ENCODE measurements around the gene GUCY2F.

DNA sequence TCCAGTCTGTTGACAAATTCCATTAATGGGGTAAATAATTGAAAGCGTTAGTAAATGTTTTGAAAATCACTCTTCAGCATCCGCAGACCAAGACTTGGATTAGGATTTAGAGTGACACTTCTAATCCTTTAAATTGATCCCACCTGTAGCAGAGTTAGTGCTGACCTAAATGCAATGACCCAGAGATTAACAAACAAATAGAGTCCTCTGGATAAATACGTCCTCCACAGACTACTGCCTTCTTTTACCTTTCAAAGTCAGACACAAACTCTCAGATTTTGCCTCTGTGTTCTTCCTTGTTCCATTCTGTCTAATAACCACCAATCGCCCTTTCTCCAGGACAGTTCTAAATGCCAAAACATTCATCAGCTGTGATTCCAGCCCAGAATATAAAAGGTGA is at the start of gene GUCY2F:
- TF ChIP-seq TAF1 (IDR thresholded peaks at IDR 0.05; ENCODE audit: borderline replicate concordance, insufficient read depth, low read length) (no peak), SIN3A (IDR thresholded peaks at IDR 0.05; ENCODE audit: borderline replicate concordance, insufficient read depth, low read length) (no peak), POLR2AphosphoS5 (IDR thresholded peaks at IDR 0.05; ENCODE audit: low read depth, low read length) (no peak)
- TF ChIP-seq, protein P1, sequence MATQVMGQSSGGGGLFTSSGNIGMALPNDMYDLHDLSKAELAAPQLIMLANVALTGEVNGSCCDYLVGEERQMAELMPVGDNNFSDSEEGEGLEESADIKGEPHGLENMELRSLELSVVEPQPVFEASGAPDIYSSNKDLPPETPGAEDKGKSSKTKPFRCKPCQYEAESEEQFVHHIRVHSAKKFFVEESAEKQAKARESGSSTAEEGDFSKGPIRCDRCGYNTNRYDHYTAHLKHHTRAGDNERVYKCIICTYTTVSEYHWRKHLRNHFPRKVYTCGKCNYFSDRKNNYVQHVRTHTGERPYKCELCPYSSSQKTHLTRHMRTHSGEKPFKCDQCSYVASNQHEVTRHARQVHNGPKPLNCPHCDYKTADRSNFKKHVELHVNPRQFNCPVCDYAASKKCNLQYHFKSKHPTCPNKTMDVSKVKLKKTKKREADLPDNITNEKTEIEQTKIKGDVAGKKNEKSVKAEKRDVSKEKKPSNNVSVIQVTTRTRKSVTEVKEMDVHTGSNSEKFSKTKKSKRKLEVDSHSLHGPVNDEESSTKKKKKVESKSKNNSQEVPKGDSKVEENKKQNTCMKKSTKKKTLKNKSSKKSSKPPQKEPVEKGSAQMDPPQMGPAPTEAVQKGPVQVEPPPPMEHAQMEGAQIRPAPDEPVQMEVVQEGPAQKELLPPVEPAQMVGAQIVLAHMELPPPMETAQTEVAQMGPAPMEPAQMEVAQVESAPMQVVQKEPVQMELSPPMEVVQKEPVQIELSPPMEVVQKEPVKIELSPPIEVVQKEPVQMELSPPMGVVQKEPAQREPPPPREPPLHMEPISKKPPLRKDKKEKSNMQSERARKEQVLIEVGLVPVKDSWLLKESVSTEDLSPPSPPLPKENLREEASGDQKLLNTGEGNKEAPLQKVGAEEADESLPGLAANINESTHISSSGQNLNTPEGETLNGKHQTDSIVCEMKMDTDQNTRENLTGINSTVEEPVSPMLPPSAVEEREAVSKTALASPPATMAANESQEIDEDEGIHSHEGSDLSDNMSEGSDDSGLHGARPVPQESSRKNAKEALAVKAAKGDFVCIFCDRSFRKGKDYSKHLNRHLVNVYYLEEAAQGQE (IDR thresholded peaks at IDR 0.05; ENCODE audit: insufficient read depth in 1 of 2, low read depth in 2 of 2, low read length in 2 of 2): no peak
